Esophagus muscularis mucosa (tissue), 3 donors: Measurements from ENCODE around the gene ZNHIT6.

Experiments
- POLR2A ChIP-seq: fragments of 450-650 bp; IDR thresholded peaks from one replicate; pipeline ENCODE4 v1.6.1; 2017; ENCODE audit warnings: antibody characterized with exemption, moderate library complexity, mild to moderate bottlenecking, low read depth
- POLR2AphosphoS5 ChIP-seq, 2 donors: sonication (generic); formaldehyde crosslinking; IDR thresholded peaks; one replicate each; pipeline ENCODE4 v1.6.1; 2017; ENCODE audit warnings: antibody characterized with exemption in 2 of 2
- TF ChIP-seq, protein P1 (sequence below), 3 experiments: fragments of 200-600 bp in 2 of 3; fragments of 450-650 bp in 1 of 3; sonication (generic) in 2 of 3; IDR thresholded peaks; one replicate each; pipeline ENCODE4 v1.5.1; 2017 to 2019; ENCODE audit warnings: antibody characterized with exemption in 3 of 3, mild to moderate bottlenecking in 2 of 3, moderate library complexity in 1 of 3

DNA sequence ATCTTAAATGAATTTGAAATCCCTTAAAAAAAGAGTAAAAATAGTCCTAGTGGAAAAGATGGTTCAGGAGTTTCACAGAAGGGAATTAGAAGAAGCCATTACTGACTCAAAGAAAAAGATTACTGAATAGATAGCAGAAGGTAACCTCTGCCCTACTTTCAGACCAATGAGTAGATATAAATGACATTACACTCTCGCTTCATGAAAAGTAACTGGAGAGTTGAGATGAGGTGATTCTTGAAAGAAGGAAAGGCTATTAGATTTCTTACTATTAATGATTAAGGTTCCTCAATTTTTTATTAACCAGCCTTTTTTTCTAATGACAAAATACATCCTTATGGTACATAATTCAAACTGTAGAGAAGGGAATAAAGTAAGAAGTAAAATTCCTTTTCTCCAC lies 99.4 kb downstream of the ZNHIT6 start:
- no peak for TF ChIP-seq POLR2AphosphoS5 (IDR thresholded peaks at IDR 0.05)
- TF ChIP-seq POLR2A: no peak
- TF ChIP-seq, protein P1, sequence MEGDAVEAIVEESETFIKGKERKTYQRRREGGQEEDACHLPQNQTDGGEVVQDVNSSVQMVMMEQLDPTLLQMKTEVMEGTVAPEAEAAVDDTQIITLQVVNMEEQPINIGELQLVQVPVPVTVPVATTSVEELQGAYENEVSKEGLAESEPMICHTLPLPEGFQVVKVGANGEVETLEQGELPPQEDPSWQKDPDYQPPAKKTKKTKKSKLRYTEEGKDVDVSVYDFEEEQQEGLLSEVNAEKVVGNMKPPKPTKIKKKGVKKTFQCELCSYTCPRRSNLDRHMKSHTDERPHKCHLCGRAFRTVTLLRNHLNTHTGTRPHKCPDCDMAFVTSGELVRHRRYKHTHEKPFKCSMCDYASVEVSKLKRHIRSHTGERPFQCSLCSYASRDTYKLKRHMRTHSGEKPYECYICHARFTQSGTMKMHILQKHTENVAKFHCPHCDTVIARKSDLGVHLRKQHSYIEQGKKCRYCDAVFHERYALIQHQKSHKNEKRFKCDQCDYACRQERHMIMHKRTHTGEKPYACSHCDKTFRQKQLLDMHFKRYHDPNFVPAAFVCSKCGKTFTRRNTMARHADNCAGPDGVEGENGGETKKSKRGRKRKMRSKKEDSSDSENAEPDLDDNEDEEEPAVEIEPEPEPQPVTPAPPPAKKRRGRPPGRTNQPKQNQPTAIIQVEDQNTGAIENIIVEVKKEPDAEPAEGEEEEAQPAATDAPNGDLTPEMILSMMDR (IDR thresholded peaks at IDR 0.05): no peak
